Astrocyte of the cerebellum (primary cell): ENCODE measurements around the gene CDK14.
"Not testable (repeated sequence)": the region's sequence is repeated elsewhere in the genome, so short reads cannot be mapped to it uniquely, and the experiment has no call there.

ENCODE experiments used
- DNase-seq: peaks from one replicate; pipeline ENCODE4 v3.0.0-alpha.2; 2011; ENCODE audit warnings: low read depth
- H3K4me3 ChIP-seq: 2 replicates; pipeline ENCODE4 v1.5.1; 2011; ENCODE audit warnings: mild to moderate bottlenecking, low read depth, low read length, moderate library complexity
- CTCF ChIP-seq: IDR thresholded peaks from 2 replicates; pipeline ENCODE4 v1.5.1; 2012; ENCODE audit warnings: low read length, low read depth, moderate library complexity, mild to moderate bottlenecking; ENCODE audit errors: missing control alignments
- in situ Hi-C: cut with HindIII; loops from 2 replicates; pipeline ENCODE4 v1.10.0; 2017; ENCODE audit warnings: low sequenced_read_pairs

The CDK14 gene

DNA sequence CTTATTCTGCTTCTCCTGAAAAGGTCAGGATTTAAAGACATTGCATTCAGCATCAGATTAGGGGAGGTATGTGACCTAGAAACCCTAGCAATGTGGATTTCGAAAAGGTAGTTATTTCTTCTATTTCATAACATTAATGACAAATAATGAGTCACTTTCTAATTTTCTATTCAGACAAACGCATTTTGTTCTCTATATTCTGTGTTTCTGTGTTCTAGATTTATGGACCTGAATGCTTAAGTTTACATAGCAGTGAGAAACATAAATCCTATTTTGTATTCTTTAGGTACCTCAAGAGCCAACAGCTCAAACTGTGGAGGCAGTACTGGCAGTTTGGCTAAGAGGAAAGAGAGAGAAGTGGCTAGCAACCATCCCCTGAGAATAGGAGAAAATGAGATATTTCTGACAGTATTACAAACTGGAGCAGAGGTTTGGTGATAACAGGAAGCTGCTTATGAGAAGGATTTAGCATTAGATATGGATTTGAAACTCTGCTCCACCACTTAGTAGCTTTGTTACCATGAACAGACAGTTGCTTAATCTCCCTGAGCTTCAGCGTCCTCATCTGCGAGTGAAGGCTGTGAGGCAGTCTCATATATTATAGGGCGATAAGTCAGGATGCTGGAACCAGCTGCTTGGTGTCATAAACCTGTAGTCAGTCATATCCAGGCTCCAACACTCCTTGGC, 28.2 kb downstream of the CDK14 start:
- DNase-seq, result no peak
- in situ Hi-C loops, result no loop called here
- no peak for TF ChIP-seq CTCF
- no peak overlapping the region for H3K4me3 ChIP-seq

DNA sequence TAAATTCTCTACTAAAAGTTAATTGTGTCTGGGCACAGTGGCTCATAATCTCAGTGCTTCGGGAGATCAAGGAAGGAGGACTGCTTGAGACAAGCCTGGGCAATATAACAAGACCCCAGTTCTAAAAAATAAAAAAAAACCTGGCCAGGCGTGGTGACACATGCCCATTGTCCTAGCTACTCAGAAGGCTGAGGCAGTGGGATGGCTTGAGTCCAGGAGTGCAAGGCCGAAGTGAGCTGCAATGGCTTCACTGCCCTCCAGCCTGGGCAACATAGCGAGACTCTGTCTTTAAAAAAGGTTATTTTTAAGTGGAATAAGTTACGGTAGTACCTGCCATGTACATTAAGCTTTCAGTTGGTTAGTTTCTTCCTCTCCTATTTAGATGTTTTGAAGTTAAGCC, 28.9 kb downstream of the CDK14 start:
- in situ Hi-C loops, result no loop called here
- TF ChIP-seq CTCF, result no peak
- no peak overlapping the region for H3K4me3 ChIP-seq
- no peak for DNase-seq

- H3K4me3 ChIP-seq, result no peak overlapping the region
- DNase-seq, result peak; percentile 36
- no peak for TF ChIP-seq CTCF
- in situ Hi-C loops, result no loop called here
Observed at GRCh38 chr7:90625562-90625961, 29.4 kb downstream of the CDK14 start.

DNA sequence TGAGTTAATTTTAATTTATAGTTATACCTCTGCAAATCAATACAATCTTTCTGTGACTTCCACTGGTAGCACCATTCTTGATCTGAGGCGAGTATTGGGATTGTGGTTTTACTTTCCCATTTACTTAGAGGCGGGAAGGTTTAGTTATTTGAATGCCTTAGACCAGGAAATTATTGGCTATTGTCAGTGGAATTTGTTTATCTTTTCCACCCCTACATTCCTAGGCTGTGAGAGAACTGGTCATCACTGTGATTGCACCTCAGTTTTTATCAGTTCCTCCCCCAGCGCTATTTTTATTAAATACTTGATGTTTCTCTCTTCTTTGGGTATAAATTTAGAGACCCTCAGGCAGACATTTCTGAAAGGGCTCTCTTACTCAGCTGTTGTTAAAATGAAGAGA, 29.9 kb downstream of the CDK14 start:
- TF ChIP-seq CTCF, result no peak
- in situ Hi-C loops, result no loop called here
- H3K4me3 ChIP-seq, result no peak overlapping the region
- peak; percentile 15 for DNase-seq

GRCh38 chr7:90629297-90629918, 33.3 kb downstream of the CDK14 start:
- TF ChIP-seq CTCF, result peak; percentile 66
- H3K4me3 ChIP-seq, result no peak overlapping the region
- in situ Hi-C loops, result no loop called here
- no peak for DNase-seq

GRCh38 chr7:90631502-90631901, 35.4 kb downstream of the CDK14 start:
- in situ Hi-C loops, result no loop called here
- DNase-seq, result no peak
- no peak overlapping the region for H3K4me3 ChIP-seq
- no peak for TF ChIP-seq CTCF

DNA sequence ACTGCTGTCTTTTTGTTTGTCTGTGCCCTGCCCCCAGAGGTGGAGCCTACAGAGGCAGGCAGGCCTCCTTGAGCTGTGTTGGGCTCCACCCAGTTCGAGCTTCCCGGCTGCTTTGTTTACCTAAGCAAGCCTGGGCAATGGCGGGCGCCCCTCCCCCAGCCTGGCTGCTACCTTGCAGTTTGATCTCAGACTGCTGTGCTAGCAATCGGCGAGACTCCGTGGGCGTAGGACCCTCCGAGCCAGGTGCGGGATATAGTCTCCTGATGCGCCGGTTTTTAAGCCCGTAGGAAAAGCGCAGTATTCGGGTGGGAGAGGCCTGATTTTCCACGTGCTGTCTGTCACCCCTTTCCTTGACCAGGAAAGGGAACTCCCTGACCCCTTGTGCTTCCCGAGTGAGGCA, 43.6 kb downstream of the CDK14 start:
- DNase-seq, H3K4me3 ChIP-seq, in situ Hi-C loops: not testable (repeated sequence)
